ENCODE results near the gene TBCK. TPM values are rescaled to one million over a fixed set of nuclear protein-coding genes. Genes with fewer than 3 reads are reported as not detected.

The TBCK gene
- total RNA-seq, 1 donor from 2014 or later, result 12.0 TPM

GRCh38 chr4:106039796-106040195, 276.2 kb downstream of the TBCK start:
- no peaks in the 10 kb centered on the region for H3K27me3 ChIP-seq (ENCODE audit: control insufficient read depth, insufficient read depth, low read length)
- H3K4me3 ChIP-seq (ENCODE audit: low read depth, low read length), result no peak overlapping the region
- DNase-seq (ENCODE audit: low read depth), result no peak
- no peaks in the 10 kb centered on the region for H3K36me3 ChIP-seq (ENCODE audit: control insufficient read depth, insufficient read depth, low read length)
- TF ChIP-seq CTCF (IDR thresholded peaks at IDR 0.05; ENCODE audit: insufficient read depth, low read length, poor library complexity, severe bottlenecking), result no peak

- Histone ChIP-seq H3K36me3 (ENCODE audit: control insufficient read depth, insufficient read depth, low read length) (no peaks in the 10 kb centered on the region), H3K27me3 (ENCODE audit: control insufficient read depth, insufficient read depth, low read length) (no peaks in the 10 kb centered on the region), H3K4me3 (ENCODE audit: low read depth, low read length) (no peak overlapping the region)
- DNase-seq (ENCODE audit: low read depth), result no peak
- TF ChIP-seq CTCF (IDR thresholded peaks at IDR 0.05; ENCODE audit: insufficient read depth, low read length, poor library complexity, severe bottlenecking), result no peak
Observed at GRCh38 chr4:106038908-106039307, 277.1 kb downstream of the TBCK start.

GRCh38 chr4:106038012-106038411, 278.0 kb downstream of the TBCK start:
- H3K36me3 ChIP-seq (ENCODE audit: control insufficient read depth, insufficient read depth, low read length), result no peaks in the 10 kb centered on the region
- no peak for DNase-seq (ENCODE audit: low read depth)
- H3K27me3 ChIP-seq (ENCODE audit: control insufficient read depth, insufficient read depth, low read length), result no peaks in the 10 kb centered on the region
- no peak overlapping the region for H3K4me3 ChIP-seq (ENCODE audit: low read depth, low read length)
- no peak for TF ChIP-seq CTCF (IDR thresholded peaks at IDR 0.05; ENCODE audit: insufficient read depth, low read length, poor library complexity, severe bottlenecking)

- TF ChIP-seq CTCF (IDR thresholded peaks at IDR 0.05; ENCODE audit: insufficient read depth, low read length, poor library complexity, severe bottlenecking), result no peak
- Histone ChIP-seq H3K4me3 (ENCODE audit: low read depth, low read length) (no peak overlapping the region), H3K36me3 (ENCODE audit: control insufficient read depth, insufficient read depth, low read length) (no peaks in the 10 kb centered on the region), H3K27me3 (ENCODE audit: control insufficient read depth, insufficient read depth, low read length) (no peaks in the 10 kb centered on the region)
- no peak for DNase-seq (ENCODE audit: low read depth)
Observed at GRCh38 chr4:106036848-106037247, 279.2 kb downstream of the TBCK start.

- H3K4me3 ChIP-seq (ENCODE audit: low read depth, low read length), result no peak overlapping the region
- no peak for TF ChIP-seq CTCF (IDR thresholded peaks at IDR 0.05; ENCODE audit: insufficient read depth, low read length, poor library complexity, severe bottlenecking)
- H3K27me3 ChIP-seq (ENCODE audit: control insufficient read depth, insufficient read depth, low read length), result no peaks in the 10 kb centered on the region
- H3K36me3 ChIP-seq (ENCODE audit: control insufficient read depth, insufficient read depth, low read length), result no peaks in the 10 kb centered on the region
- DNase-seq (ENCODE audit: low read depth), result no peak
Observed at GRCh38 chr4:106036334-106036733, 279.7 kb downstream of the TBCK start.

- no peaks in the 10 kb centered on the region for H3K27me3 ChIP-seq (ENCODE audit: control insufficient read depth, insufficient read depth, low read length)
- no peaks in the 10 kb centered on the region for H3K36me3 ChIP-seq (ENCODE audit: control insufficient read depth, insufficient read depth, low read length)
- DNase-seq (ENCODE audit: low read depth), result no peak
- TF ChIP-seq CTCF (IDR thresholded peaks at IDR 0.05; ENCODE audit: insufficient read depth, low read length, poor library complexity, severe bottlenecking), result no peak
- no peak overlapping the region for H3K4me3 ChIP-seq (ENCODE audit: low read depth, low read length)
Observed at GRCh38 chr4:106035204-106035603, 280.8 kb downstream of the TBCK start.

Measured in kidney epithelial cell (primary cell).